NCI-H1105 treated with DMSO at 0.1 percent for 48 hours (cell line): ENCODE data around the gene DNAJC16.
A peak's percentile ranks its signal among the peaks of the same experiment; 100 is the strongest.

Experiments
- DNase-seq: peaks from one replicate; lab custom pipeline; 2025; lab: John Stamatoyannopoulos, UW

The DNAJC16 gene

GRCh38 chr1:15540186-15540585, 13.5 kb downstream of the DNAJC16 start:
- DNase-seq: no peak

- no peak for DNase-seq
Measured at GRCh38 chr1:15541231-15541792, 14.7 kb downstream of the DNAJC16 start.

- DNase-seq: no peak
Measured at GRCh38 chr1:15542388-15543250, 16.0 kb downstream of the DNAJC16 start.

- DNase-seq: no peak
Measured at GRCh38 chr1:15543251-15543588, 16.6 kb downstream of the DNAJC16 start.

- no peak for DNase-seq
Measured at GRCh38 chr1:15543589-15544568, 17.2 kb downstream of the DNAJC16 start.

- no peak for DNase-seq
Measured at GRCh38 chr1:15546641-15547040, 20.0 kb downstream of the DNAJC16 start.

GRCh38 chr1:15550573-15550972, 23.9 kb downstream of the DNAJC16 start:
- DNase-seq: no peak

- no peak for DNase-seq
Measured at GRCh38 chr1:15557008-15557407, 30.4 kb downstream of the DNAJC16 start.

- DNase-seq: no peak
Measured at GRCh38 chr1:15557594-15557993, 30.9 kb downstream of the DNAJC16 start.

GRCh38 chr1:15558516-15558915, 31.9 kb downstream of the DNAJC16 start:
- DNase-seq: no peak

GRCh38 chr1:15559189-15559810, 32.7 kb downstream of the DNAJC16 start:
- DNase-seq: no peak

- DNase-seq: no peak
Measured at GRCh38 chr1:15568387-15569073, 41.9 kb downstream of the DNAJC16 start.

- no peak for DNase-seq
Measured at GRCh38 chr1:15570861-15571260, 44.2 kb downstream of the DNAJC16 start.

GRCh38 chr1:15571266-15571665, 44.6 kb downstream of the DNAJC16 start:
- peak; percentile 42 for DNase-seq

GRCh38 chr1:15573477-15573876, 46.8 kb downstream of the DNAJC16 start:
- no peak for DNase-seq

- no peak for DNase-seq
Measured at GRCh38 chr1:15574741-15575140, 48.1 kb downstream of the DNAJC16 start.

GRCh38 chr1:15575549-15576150, 49.0 kb downstream of the DNAJC16 start:
- DNase-seq: no peak

- DNase-seq: no peak
Measured at GRCh38 chr1:15577691-15578090, 51.0 kb downstream of the DNAJC16 start.

- no peak for DNase-seq
Measured at GRCh38 chr1:15578921-15579682, 52.5 kb downstream of the DNAJC16 start.

- no peak for DNase-seq
Measured at GRCh38 chr1:15579683-15580047, 53.0 kb downstream of the DNAJC16 start.
